ENCODE data around the gene FOXP3. TPM values are rescaled to one million over a fixed set of nuclear protein-coding genes. Genes with fewer than 3 reads are reported as not detected.

Gene FOXP3
- total RNA-seq, 1 donor from 2014 or later, result 0.26 TPM

DNA sequence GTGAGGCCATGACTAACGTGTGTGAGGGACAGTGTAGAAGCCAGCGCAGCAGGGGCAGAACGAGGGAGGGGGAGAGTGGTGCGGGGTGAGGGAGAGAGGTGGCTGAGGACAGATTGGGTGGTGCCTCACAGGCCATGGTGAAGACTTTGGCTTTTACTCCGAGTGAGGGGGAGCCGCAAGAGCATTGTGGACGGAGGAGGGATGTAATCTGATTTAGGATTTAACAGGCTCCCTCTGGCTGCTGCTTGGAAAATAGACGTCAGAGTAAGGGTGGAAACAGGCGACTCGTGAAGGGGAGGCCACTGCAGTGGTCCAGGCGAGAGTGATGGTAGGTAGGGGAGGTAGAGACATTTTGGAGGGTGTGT is 18.1 kb upstream of the FOXP3 start:
- Mint-ChIP-seq H3K27ac (ENCODE audit: unreplicated experiment) (no peak overlapping the region), H3K4me1 (ENCODE audit: unreplicated experiment) (no peaks in the 10 kb centered on the region), H3K36me3 (ENCODE audit: low read depth, unreplicated experiment) (no peaks in the 10 kb centered on the region), H3K9me3 (ENCODE audit: unreplicated experiment) (no peaks in the 10 kb centered on the region), H3K27me3 (ENCODE audit: unreplicated experiment) (peaks cover 2% of the 10 kb centered on the region), H3K4me3 (ENCODE audit: unreplicated experiment) (no peak overlapping the region)
- TF ChIP-seq, protein P1, sequence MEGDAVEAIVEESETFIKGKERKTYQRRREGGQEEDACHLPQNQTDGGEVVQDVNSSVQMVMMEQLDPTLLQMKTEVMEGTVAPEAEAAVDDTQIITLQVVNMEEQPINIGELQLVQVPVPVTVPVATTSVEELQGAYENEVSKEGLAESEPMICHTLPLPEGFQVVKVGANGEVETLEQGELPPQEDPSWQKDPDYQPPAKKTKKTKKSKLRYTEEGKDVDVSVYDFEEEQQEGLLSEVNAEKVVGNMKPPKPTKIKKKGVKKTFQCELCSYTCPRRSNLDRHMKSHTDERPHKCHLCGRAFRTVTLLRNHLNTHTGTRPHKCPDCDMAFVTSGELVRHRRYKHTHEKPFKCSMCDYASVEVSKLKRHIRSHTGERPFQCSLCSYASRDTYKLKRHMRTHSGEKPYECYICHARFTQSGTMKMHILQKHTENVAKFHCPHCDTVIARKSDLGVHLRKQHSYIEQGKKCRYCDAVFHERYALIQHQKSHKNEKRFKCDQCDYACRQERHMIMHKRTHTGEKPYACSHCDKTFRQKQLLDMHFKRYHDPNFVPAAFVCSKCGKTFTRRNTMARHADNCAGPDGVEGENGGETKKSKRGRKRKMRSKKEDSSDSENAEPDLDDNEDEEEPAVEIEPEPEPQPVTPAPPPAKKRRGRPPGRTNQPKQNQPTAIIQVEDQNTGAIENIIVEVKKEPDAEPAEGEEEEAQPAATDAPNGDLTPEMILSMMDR (IDR thresholded peaks at IDR 0.05; ENCODE audit: unreplicated experiment), result no peak
- no peak for DNase-seq (ENCODE audit: low spot score)

DNA sequence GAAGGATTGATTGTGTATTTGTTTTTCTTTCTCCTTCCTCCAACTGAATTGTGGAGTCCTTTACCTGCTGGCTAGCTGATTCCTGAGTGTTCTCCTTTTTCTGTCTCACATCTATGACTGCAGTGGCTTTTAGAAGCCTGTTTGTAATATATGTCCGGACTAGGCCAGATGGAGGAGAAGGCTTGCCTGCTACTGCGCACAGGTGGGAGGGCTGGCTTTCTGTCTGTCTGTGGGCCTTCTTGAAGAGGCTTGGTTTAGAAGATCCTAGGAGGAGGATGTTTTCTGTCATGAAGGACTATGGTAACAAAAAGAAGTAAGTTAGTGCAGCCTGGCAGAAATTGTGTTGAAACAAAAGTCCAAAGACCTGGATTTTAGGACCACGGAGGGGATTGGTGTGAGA is 13.6 kb upstream of the FOXP3 start:
- no peaks in the 10 kb centered on the region for H3K4me1 Mint-ChIP-seq (ENCODE audit: unreplicated experiment)
- no peaks in the 10 kb centered on the region for H3K9me3 Mint-ChIP-seq (ENCODE audit: unreplicated experiment)

DNA sequence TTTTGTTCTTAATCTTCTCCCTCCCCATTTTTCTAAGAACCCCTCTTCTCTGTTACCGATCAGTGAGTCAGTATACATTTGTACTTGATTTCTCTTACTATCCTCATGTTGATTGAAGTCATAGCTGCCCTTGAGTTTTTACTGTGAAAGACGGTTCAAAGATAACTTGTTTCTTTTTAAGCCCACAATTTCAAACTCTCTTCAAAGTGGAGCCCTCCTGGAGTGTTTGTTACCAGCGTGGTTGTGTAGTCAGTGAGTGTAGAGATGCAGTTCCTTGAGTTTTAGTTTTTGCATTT is 13.0 kb upstream of the FOXP3 start:
- Mint-ChIP-seq H3K27me3 (ENCODE audit: unreplicated experiment) (no peaks in the 10 kb centered on the region), H3K4me1 (ENCODE audit: unreplicated experiment) (peaks cover 4% of the 10 kb centered on the region), H3K9me3 (ENCODE audit: unreplicated experiment) (no peaks in the 10 kb centered on the region), H3K4me3 (ENCODE audit: unreplicated experiment) (no peak overlapping the region), H3K36me3 (ENCODE audit: low read depth, unreplicated experiment) (no peaks in the 10 kb centered on the region), H3K27ac (ENCODE audit: unreplicated experiment) (no peak overlapping the region)
- DNase-seq (ENCODE audit: low spot score), result no peak
- TF ChIP-seq, protein P1 (IDR thresholded peaks at IDR 0.05; ENCODE audit: unreplicated experiment), result no peak

More for the DNA sequence above, 13.6 kb upstream of the FOXP3 start:
- peaks cover 2% of the 10 kb centered on the region for H3K27me3 Mint-ChIP-seq (ENCODE audit: unreplicated experiment)
- no peak overlapping the region for H3K27ac Mint-ChIP-seq (ENCODE audit: unreplicated experiment)
- no peaks in the 10 kb centered on the region for H3K36me3 Mint-ChIP-seq (ENCODE audit: low read depth, unreplicated experiment)
- TF ChIP-seq, protein P1 (IDR thresholded peaks at IDR 0.05; ENCODE audit: unreplicated experiment), result no peak
- no peak overlapping the region for H3K4me3 Mint-ChIP-seq (ENCODE audit: unreplicated experiment)
- DNase-seq (ENCODE audit: low spot score), result no peak

DNA sequence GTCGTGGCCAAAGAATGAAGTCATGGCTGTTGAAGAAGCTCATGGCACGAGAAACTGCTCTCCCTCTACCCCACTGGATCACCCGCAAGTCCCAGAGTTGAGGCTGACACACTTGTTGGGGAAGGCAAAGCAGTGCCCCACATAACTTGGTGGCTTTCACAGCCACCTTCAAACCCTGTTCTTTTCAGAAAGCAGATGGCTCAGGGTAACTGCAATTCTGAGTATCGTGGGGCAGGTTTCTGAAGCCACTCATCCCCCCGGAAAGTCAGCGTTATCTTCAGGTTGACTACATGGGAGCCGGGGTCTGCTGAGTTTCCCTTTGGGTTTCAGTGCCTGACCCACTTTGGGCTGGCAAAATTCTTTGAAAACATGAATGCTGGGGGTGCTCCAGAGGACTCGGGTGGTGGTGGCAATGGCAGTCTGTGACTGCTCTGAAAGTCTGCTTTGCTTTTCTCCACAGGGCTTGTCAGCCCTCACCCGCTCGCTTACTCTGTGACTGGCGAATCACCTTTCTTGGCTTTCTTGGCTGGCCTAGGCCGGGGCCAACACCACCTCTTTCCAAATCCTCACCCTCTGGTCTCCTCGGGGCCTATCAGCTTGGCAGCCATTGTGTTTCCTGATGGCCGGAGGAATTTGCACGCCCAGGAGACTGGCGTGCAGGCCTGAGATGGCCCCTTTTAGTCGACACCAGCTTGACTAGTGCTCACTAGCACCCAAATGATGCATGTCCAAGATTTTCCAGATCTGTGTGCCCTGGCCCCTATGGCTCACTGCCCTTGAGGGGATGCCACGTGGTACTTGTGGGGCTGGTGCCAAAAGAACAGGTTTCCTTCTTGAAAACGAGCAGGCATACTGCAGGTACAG is 12.4 kb upstream of the FOXP3 start:
- Mint-ChIP-seq H3K9me3 (ENCODE audit: unreplicated experiment) (no peaks in the 10 kb centered on the region), H3K27ac (ENCODE audit: unreplicated experiment) (no peak overlapping the region), H3K4me1 (ENCODE audit: unreplicated experiment) (peaks cover 5% of the 10 kb centered on the region), H3K27me3 (ENCODE audit: unreplicated experiment) (no peaks in the 10 kb centered on the region), H3K36me3 (ENCODE audit: low read depth, unreplicated experiment) (no peaks in the 10 kb centered on the region), H3K4me3 (ENCODE audit: unreplicated experiment) (no peak overlapping the region)
- DNase-seq (ENCODE audit: low spot score), result no peak
- TF ChIP-seq, protein P1 (IDR thresholded peaks at IDR 0.05; ENCODE audit: unreplicated experiment), result no peak

DNA sequence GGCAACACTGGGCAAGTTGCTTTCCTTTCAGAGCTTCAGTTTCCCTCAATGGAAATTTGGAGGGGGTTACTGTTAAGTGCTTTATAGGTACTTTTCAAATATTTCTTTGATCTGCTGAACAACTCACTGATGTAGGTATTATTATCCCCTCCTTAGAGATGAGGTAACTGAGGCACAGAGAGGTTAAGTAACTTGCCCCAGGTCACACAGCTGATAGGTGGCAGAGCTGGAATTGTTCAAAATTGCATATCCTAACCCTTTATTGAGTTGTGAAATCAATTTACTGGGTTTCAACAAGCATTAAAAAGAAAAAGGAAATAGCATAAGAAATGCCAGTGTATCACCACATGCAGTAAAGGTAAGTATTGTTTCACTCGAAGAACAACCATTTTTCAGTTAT is 11.7 kb upstream of the FOXP3 start:
- peaks cover 8% of the 10 kb centered on the region for H3K4me1 Mint-ChIP-seq (ENCODE audit: unreplicated experiment)
- DNase-seq (ENCODE audit: low spot score), result no peak
- H3K36me3 Mint-ChIP-seq (ENCODE audit: low read depth, unreplicated experiment), result no peaks in the 10 kb centered on the region
- peaks cover 5% of the 10 kb centered on the region for H3K27me3 Mint-ChIP-seq (ENCODE audit: unreplicated experiment)
- no peak overlapping the region for H3K27ac Mint-ChIP-seq (ENCODE audit: unreplicated experiment)
- H3K9me3 Mint-ChIP-seq (ENCODE audit: unreplicated experiment), result no peaks in the 10 kb centered on the region
- TF ChIP-seq, protein P1 (IDR thresholded peaks at IDR 0.05; ENCODE audit: unreplicated experiment), result no peak
- H3K4me3 Mint-ChIP-seq (ENCODE audit: unreplicated experiment), result no peak overlapping the region

All from endothelial cell (in vitro differentiated cells).